ENCODE measurements around the gene DNAH3.

- TF ChIP-seq CTCF (IDR thresholded peaks at IDR 0.05) (no peak), POLR2A (IDR thresholded peaks at IDR 0.05) (no peak)
Measured at GRCh38 chr16:20984019-20984418, 166.6 kb downstream of the DNAH3 start.

Data from testis (tissue), 2 donors.